Heart right ventricle (tissue), 16 donors: ENCODE data around the gene NUP93. TPM values are rescaled to one million over a fixed set of nuclear protein-coding genes. Genes with fewer than 3 reads are reported as not detected.

Experiments used
- ATAC-seq, 8 donors: fragments of 200-7000 bp; cut with Tn5 transposase; one replicate each; pipeline ENCODE4 v1.9.1; 2020; ENCODE audit warnings: mild to moderate bottlenecking in 8 of 8, moderate library complexity in 8 of 8, moderate number of reproducible peaks in 1 of 8
- DNase-seq, 2 donors: peaks; one replicate each; pipeline ENCODE4 v3.0.0-alpha.2; 2020
- H3K27ac ChIP-seq, 10 donors: fragments of 200-600 bp; sonication (generic) in 2 of 10; one replicate each; pipeline versions ENCODE4 v1.5.0 to v1.8.0; 2020 to 2022; ENCODE audit warnings: mild to moderate bottlenecking in 3 of 10
- H3K27me3 ChIP-seq, 7 donors: fragments of 200-600 bp; one replicate each; pipeline ENCODE4 v1.8.0; 2021 to 2022; ENCODE audit warnings: mild to moderate bottlenecking in 2 of 7
- H3K36me3 ChIP-seq, 9 donors: fragments of 200-600 bp; sonication (generic) in 1 of 9; one replicate each; pipeline versions ENCODE4 v1.5.0 to v1.8.0; 2020 to 2022; ENCODE audit warnings: mild to moderate bottlenecking in 2 of 9
- H3K4me1 ChIP-seq, 9 donors: fragments of 200-600 bp; sonication (generic) in 1 of 9; one replicate each; pipeline versions ENCODE4 v1.5.0 to v1.8.0; 2020 to 2022; ENCODE audit warnings: mild to moderate bottlenecking in 4 of 9
- H3K4me3 ChIP-seq, 10 donors: fragments of 200-600 bp; sonication (generic) in 2 of 10; one replicate each; pipeline versions ENCODE4 v1.5.0 to v1.8.0; 2020 to 2022; ENCODE audit warnings: mild to moderate bottlenecking in 7 of 10, moderate library complexity in 2 of 10
- H3K9me3 ChIP-seq, 11 donors: fragments of 200-600 bp in 10 of 11; sonication (generic) in 2 of 11; one replicate each; pipeline versions ENCODE4 v1.5.0 to v1.8.0; 2013 to 2022; ENCODE audit warnings: mild to moderate bottlenecking in 2 of 11, control low read depth in 1 of 11, moderate library complexity in 1 of 11
- WGBS, 2 donors: extraction: QIAGEN DNeasy Blood & Tissue Kit; methylation state at CpG; one replicate each; pipeline ENCODE4 v1.1.7; 2013; ENCODE audit warnings: inconsistent platforms in 1 of 2; 5-methylcytosine and 5-hydroxymethylcytosine counted together
- intact Hi-C, 10 donors: fragments of 100-400 bp; cut with DNase I; formaldehyde crosslinking; loops; one replicate each; pipeline versions ENCODE4 v1.11.1 to v1.14.2; 2022
- polyA plus RNA-seq, 2 donors: library from polyadenylated mRNA; stranded (reverse); fragments of 200-250 nt; gene quantifications; one replicate each; pipeline ENCODE4 v1.2.3, GENCODE V29; 2013
- total RNA-seq, 10 donors: library from RNA; stranded (reverse); fragmentation: NEBNext Ultra II Directional in 3 of 10; extraction: Animal tissue kit (Norgen Biotek cat#: 25700) in 3 of 10; gene quantifications; one replicate each; pipeline versions ENCODE4 v1.2.1 to v1.2.4, GENCODE V29; 2021 to 2023
- TF ChIP-seq, protein P1 (sequence below), 9 donors: fragments of 200-600 bp; sonication (generic) in 2 of 9; IDR thresholded peaks; one replicate each; pipeline versions ENCODE4 v1.5.0 to v1.8.0; 2021 to 2022; ENCODE audit warnings: antibody characterized with exemption in 9 of 9, mild to moderate bottlenecking in 5 of 9, moderate library complexity in 1 of 9
- donor health status: Arrhythmogenic right ventricular cardiomyopathy.
- donor health status: ischemic (EF 13 %, LVEDD 7.1; RV severe dilation, severe dysfunction).
- donor health status: healthy with polysubstance abuse.
- donor health status: DM: no; HTN: yes; CAD: no.
- donor health status: DM: no; HTN: no; CAD: no.
- donor health status: ischemic (EF 25% LVEDD 6.9; RV normal size, moderate dysfunction).
- donor health status: ischemic (EF 25% LVEDD 5.7; RV mildly dilated, moderate dysfunction).
- donor health status: healthy.
- donor health status: DM: yes; HTN: yes; CAD: no.
- donor health status: Ischemic cardiomyopathy.
- donor health status: ischemic (EF 35%, LVEDD 5.7; RV mildly dilated, moderate dysfunction).
- donor health status: nonischemic (EF 11% LVEDD 7.7; RV severe dilation, severe dysfunction).
- donor health status: DM: yes; HTN: yes; CAD: no.
- donor health status: PGD.
- donor health status: ischemic (EF 29% LVEDD 5.4; RV normal size, mild dysfunction).
- donor health status: nonischemic (EF 23%, LVEDD 6.1; RV moderate dilation, normal function).

The NUP93 gene
- total and polyA plus RNA-seq, 12 donors, result 25.4 to 34.8 (median 27.6) TPM

DNA sequence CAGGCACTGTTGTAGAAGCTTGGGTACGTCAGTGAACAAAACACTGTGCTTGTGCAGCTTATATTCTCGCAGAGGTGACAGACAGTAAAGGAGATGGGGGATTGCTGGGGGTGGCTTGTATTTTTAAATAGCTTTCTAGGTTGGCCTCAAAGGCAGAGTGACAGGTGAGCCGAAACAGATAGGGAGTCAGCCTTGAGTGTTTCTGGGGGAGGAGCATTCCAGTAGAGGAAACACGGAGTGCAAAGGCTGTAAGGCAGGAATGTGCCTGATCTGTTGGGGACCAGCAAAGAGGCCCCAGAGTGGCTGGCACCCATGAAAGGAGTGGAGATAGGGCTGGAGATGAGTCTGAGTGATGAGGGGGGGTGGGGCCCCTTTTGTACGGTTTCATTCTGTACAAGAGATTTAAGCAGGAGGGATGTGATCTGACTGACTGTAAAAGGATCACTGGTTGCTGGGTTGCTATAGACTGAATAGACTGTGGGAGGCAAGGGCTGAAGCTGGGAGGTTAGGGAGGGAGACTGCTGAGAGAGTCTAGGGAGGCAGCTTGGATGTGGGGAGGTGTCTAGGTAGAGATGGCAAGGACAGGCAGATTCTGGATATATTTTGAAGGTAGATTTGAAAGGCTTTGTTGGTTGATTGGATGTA is 15.2 kb downstream of the NUP93 start:
- TF ChIP-seq, protein P1, sequence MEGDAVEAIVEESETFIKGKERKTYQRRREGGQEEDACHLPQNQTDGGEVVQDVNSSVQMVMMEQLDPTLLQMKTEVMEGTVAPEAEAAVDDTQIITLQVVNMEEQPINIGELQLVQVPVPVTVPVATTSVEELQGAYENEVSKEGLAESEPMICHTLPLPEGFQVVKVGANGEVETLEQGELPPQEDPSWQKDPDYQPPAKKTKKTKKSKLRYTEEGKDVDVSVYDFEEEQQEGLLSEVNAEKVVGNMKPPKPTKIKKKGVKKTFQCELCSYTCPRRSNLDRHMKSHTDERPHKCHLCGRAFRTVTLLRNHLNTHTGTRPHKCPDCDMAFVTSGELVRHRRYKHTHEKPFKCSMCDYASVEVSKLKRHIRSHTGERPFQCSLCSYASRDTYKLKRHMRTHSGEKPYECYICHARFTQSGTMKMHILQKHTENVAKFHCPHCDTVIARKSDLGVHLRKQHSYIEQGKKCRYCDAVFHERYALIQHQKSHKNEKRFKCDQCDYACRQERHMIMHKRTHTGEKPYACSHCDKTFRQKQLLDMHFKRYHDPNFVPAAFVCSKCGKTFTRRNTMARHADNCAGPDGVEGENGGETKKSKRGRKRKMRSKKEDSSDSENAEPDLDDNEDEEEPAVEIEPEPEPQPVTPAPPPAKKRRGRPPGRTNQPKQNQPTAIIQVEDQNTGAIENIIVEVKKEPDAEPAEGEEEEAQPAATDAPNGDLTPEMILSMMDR (IDR thresholded peaks at IDR 0.05), result no peak
- DNase-seq (no peak), ATAC-seq (peak in 7 of 8 donors; percentile 54 to 76 (median 65))
- WGBS, 2 donors, result 46 to 61% methylated on average over 5 of the region's 5 CpGs
- Histone ChIP-seq H3K4me3 (no peak overlapping the region), H3K27ac (peak overlapping the region in 5 of 10 donors; percentile 5 to 61 (median 34)), H3K27me3 (no peaks in the 10 kb centered on the region), H3K36me3 (peaks cover 0 to 12% (median 0%) of the 10 kb centered on the region in 9 donors), H3K4me1 (peaks cover 0 to 68% (median 50%) of the 10 kb centered on the region in 9 donors), H3K9me3 (no peaks in the 10 kb centered on the region)
- intact Hi-C loops, result no loop called here

- no peak for DNase-seq
- peaks cover 0 to 26% (median 0%) of the 10 kb centered on the region in 9 donors for H3K36me3 ChIP-seq
- H3K4me1 ChIP-seq, result peaks cover 0 to 73% (median 46%) of the 10 kb centered on the region in 9 donors
- H3K4me3 ChIP-seq, result no peak overlapping the region
- H3K27ac ChIP-seq, result peak overlapping the region in 3 of 10 donors; percentile 0 to 49 (median 34)
- 47 to 52% methylated on average over 1 of the region's 1 CpG for WGBS, 2 donors
- ATAC-seq, result no peak
- H3K9me3 ChIP-seq, result no peaks in the 10 kb centered on the region
- intact Hi-C loops, result no loop called here
- H3K27me3 ChIP-seq, result no peaks in the 10 kb centered on the region
- TF ChIP-seq, protein P1 (IDR thresholded peaks at IDR 0.05), result no peak
Measured at GRCh38 chr16:56747486-56748045, 17.6 kb downstream of the NUP93 start.

DNA sequence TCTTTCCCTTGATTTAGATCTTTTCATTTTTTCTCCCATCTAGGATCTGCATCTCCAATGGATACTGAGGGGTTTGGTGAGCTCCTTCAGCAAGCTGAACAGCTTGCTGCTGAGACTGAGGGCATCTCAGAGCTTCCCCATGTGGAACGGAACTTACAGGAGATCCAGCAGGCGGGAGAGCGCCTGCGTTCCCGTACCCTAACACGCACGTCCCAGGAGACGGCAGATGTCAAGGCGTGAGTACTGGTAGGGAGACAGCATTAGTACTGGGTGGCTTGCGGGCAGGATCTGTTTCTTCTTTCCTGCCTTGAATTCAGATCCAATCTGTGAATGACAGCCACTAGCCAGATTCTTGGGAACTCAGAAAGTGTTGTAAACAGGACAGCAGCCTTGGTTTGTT is 18.3 kb downstream of the NUP93 start:
- DNase-seq (no peak), ATAC-seq (no peak)
- H3K4me3 ChIP-seq, result no peak overlapping the region
- TF ChIP-seq, protein P1 (IDR thresholded peaks at IDR 0.05), result no peak
- no peak overlapping the region for H3K27ac ChIP-seq
- 91 to 92% methylated on average over 10 of the region's 10 CpGs for WGBS, 2 donors
- intact Hi-C loops, result no loop called here
- peaks cover 0 to 26% (median 0%) of the 10 kb centered on the region in 9 donors for H3K36me3 ChIP-seq
- H3K9me3 ChIP-seq, result no peaks in the 10 kb centered on the region
- peaks cover 0 to 71% (median 46%) of the 10 kb centered on the region in 9 donors for H3K4me1 ChIP-seq
- no peaks in the 10 kb centered on the region for H3K27me3 ChIP-seq

GRCh38 chr16:56748826-56749225 is 18.9 kb downstream of the NUP93 start:
- intact Hi-C loops, result no loop called here
- TF ChIP-seq, protein P1 (IDR thresholded peaks at IDR 0.05), result no peak
- Histone ChIP-seq H3K9me3 (no peaks in the 10 kb centered on the region), H3K36me3 (peaks cover 0 to 26% (median 0%) of the 10 kb centered on the region in 9 donors), H3K27me3 (no peaks in the 10 kb centered on the region), H3K4me1 (peaks cover 0 to 64% (median 40%) of the 10 kb centered on the region in 9 donors), H3K27ac (no peak overlapping the region), H3K4me3 (no peak overlapping the region)
- ATAC-seq, result no peak
- 66 to 68% methylated on average over 3 of the region's 3 CpGs for WGBS, 2 donors
- no peak for DNase-seq
